Measurements from ENCODE around the gene AMZ2. TPM values are rescaled to one million over a fixed set of nuclear protein-coding genes. Genes with fewer than 3 reads are reported as not detected.
"Not testable (repeated sequence)": the region's sequence is repeated elsewhere in the genome, so short reads cannot be mapped to it uniquely, and the experiment has no call there.

Gene AMZ2
- total and polyA plus RNA-seq, 4 donors = 27.1 to 55.2 (median 44.9) TPM

GRCh38 chr17:68219429-68219828 lies 28.4 kb upstream of the AMZ2 start:
- not testable (repeated sequence) for H3K4me1 ChIP-seq (ENCODE audit: control insufficient read depth in 5 of 5, insufficient read depth in 5 of 5, low read length in 5 of 5); H3K9me3 ChIP-seq (ENCODE audit: control insufficient read depth in 4 of 4, insufficient read depth in 3 of 4, low read length in 3 of 4); ATAC-seq (ENCODE audit: insufficient read depth, low FRiP score); H3K27me3 ChIP-seq (ENCODE audit: control insufficient read depth in 3 of 3, insufficient read depth in 3 of 3, low read length in 2 of 3); H3K9ac ChIP-seq (ENCODE audit: insufficient read depth in 1 of 2, low read length in 2 of 2); H3K4me3 ChIP-seq; H3K27ac ChIP-seq (ENCODE audit: low read depth in 1 of 2, low read length in 1 of 2); H3K36me3 ChIP-seq (ENCODE audit: control insufficient read depth in 4 of 4, insufficient read depth in 4 of 4, low read length in 4 of 4); DNase-seq
- 97 to 98% methylated on average over 5 of the region's 5 CpGs for WGBS, 2 donors

DNA sequence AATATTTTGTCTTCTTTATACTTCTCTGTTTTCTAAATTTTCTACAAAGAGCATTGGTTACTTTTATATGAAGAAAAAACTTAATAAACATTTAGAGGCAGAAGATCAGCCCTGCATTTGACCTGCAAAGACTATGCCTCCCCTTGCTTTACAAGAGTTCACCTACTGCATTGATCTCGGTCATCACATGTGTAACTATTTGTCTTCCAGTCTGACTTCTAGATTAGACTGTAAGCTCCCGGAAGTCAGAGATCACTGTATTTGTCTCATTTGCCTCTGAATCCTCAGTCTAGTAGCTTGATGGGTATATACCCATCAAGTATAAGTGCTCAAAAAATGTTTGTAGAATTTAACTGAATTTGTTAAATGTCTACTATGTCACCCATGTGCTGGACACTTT lies 27.7 kb upstream of the AMZ2 start:
- not testable (repeated sequence) for H3K27ac ChIP-seq (ENCODE audit: low read depth in 1 of 2, low read length in 1 of 2); H3K9me3 ChIP-seq (ENCODE audit: control insufficient read depth in 4 of 4, insufficient read depth in 3 of 4, low read length in 3 of 4); H3K27me3 ChIP-seq (ENCODE audit: control insufficient read depth in 3 of 3, insufficient read depth in 3 of 3, low read length in 2 of 3); H3K4me1 ChIP-seq (ENCODE audit: control insufficient read depth in 5 of 5, insufficient read depth in 5 of 5, low read length in 5 of 5); H3K4me3 ChIP-seq; DNase-seq; H3K36me3 ChIP-seq (ENCODE audit: control insufficient read depth in 4 of 4, insufficient read depth in 4 of 4, low read length in 4 of 4); ATAC-seq (ENCODE audit: insufficient read depth, low FRiP score); H3K9ac ChIP-seq (ENCODE audit: insufficient read depth in 1 of 2, low read length in 2 of 2)
- 90 to 98% methylated on average over 1 to 2 of the region's 2 CpGs for WGBS, 2 donors

DNA sequence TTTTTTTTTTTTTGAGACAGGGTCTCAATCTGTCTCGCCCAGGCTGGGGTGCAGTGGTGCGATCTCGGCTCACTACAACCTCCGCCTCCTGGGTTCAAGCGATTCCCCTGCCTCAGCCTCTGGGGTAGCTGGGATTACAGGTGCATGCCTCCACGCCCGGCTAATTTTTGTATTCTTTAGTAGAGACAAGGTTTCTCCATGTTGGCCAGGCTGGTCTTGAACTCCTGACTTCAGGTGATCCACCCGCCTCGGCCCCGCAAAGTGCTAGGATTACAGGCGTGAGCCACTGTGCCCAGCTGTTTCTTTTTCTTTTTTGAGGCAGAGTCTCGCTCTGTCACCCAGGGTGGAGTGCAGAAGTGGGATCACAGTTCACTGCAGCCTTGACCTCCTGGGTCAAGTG lies 27.1 kb upstream of the AMZ2 start:
- H3K36me3 ChIP-seq (ENCODE audit: control insufficient read depth in 4 of 4, insufficient read depth in 4 of 4, low read length in 4 of 4); H3K4me1 ChIP-seq (ENCODE audit: control insufficient read depth in 5 of 5, insufficient read depth in 5 of 5, low read length in 5 of 5); H3K27me3 ChIP-seq (ENCODE audit: control insufficient read depth in 3 of 3, insufficient read depth in 3 of 3, low read length in 2 of 3); H3K4me3 ChIP-seq; H3K27ac ChIP-seq (ENCODE audit: low read depth in 1 of 2, low read length in 1 of 2); H3K9ac ChIP-seq (ENCODE audit: insufficient read depth in 1 of 2, low read length in 2 of 2); H3K9me3 ChIP-seq (ENCODE audit: control insufficient read depth in 4 of 4, insufficient read depth in 3 of 4, low read length in 3 of 4); DNase-seq; ATAC-seq (ENCODE audit: insufficient read depth, low FRiP score): not testable (repeated sequence)
- WGBS, 2 donors = 97 to 98% methylated on average over 11 to 12 of the region's 12 CpGs

- H3K27ac ChIP-seq (ENCODE audit: low read depth in 1 of 2, low read length in 1 of 2) = no peak overlapping the region
- ATAC-seq (ENCODE audit: insufficient read depth, low FRiP score) (no peak), DNase-seq (no peak)
- H3K9ac ChIP-seq (ENCODE audit: insufficient read depth in 1 of 2, low read length in 2 of 2) = no peak overlapping the region
- TF ChIP-seq, protein P1, sequence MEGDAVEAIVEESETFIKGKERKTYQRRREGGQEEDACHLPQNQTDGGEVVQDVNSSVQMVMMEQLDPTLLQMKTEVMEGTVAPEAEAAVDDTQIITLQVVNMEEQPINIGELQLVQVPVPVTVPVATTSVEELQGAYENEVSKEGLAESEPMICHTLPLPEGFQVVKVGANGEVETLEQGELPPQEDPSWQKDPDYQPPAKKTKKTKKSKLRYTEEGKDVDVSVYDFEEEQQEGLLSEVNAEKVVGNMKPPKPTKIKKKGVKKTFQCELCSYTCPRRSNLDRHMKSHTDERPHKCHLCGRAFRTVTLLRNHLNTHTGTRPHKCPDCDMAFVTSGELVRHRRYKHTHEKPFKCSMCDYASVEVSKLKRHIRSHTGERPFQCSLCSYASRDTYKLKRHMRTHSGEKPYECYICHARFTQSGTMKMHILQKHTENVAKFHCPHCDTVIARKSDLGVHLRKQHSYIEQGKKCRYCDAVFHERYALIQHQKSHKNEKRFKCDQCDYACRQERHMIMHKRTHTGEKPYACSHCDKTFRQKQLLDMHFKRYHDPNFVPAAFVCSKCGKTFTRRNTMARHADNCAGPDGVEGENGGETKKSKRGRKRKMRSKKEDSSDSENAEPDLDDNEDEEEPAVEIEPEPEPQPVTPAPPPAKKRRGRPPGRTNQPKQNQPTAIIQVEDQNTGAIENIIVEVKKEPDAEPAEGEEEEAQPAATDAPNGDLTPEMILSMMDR (IDR thresholded peaks at IDR 0.05; ENCODE audit: control extremely low read depth, extremely low read depth) = no peak
- WGBS, 2 donors = 82 to 83% methylated on average over 4 of the region's 4 CpGs
- H3K9me3 ChIP-seq (ENCODE audit: control insufficient read depth in 4 of 4, insufficient read depth in 3 of 4, low read length in 3 of 4) = no peaks in the 10 kb centered on the region
- H3K4me1 ChIP-seq (ENCODE audit: control insufficient read depth in 5 of 5, insufficient read depth in 5 of 5, low read length in 5 of 5) = no peaks in the 10 kb centered on the region
- no peak overlapping the region for H3K4me3 ChIP-seq
- peaks cover 0 to 3% (median 0%) of the 10 kb centered on the region in 4 donors for H3K36me3 ChIP-seq (ENCODE audit: control insufficient read depth in 4 of 4, insufficient read depth in 4 of 4, low read length in 4 of 4)
- no peaks in the 10 kb centered on the region for H3K27me3 ChIP-seq (ENCODE audit: control insufficient read depth in 3 of 3, insufficient read depth in 3 of 3, low read length in 2 of 3)
Measured at GRCh38 chr17:68221786-68222185, 26.1 kb upstream of the AMZ2 start.

DNA sequence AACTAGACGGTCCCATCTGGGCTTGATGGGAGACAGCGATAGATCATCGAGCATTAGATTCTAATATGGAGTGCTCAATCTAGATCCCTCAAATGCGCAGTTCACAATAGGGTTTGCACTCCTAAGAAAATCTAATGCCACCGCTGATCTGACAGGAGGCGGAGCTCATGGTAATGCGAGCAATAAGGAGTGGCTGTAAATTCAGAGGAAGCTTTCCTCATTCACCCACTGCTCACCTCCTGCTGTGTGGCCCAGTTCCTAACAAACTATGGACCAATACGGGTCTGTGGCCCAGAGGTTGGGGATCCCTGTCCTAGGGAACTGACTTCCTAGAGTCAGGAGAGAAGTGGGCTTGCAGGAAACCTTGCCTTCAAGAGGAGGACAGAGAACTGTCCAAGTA lies 25.2 kb upstream of the AMZ2 start:
- 65 to 84% methylated on average over 8 of the region's 8 CpGs for WGBS, 2 donors
- DNase-seq (no peak), ATAC-seq (ENCODE audit: insufficient read depth, low FRiP score) (no peak)
- Histone ChIP-seq H3K27me3 (ENCODE audit: control insufficient read depth in 3 of 3, insufficient read depth in 3 of 3, low read length in 2 of 3) (no peaks in the 10 kb centered on the region), H3K4me1 (ENCODE audit: control insufficient read depth in 5 of 5, insufficient read depth in 5 of 5, low read length in 5 of 5) (no peaks in the 10 kb centered on the region), H3K36me3 (ENCODE audit: control insufficient read depth in 4 of 4, insufficient read depth in 4 of 4, low read length in 4 of 4) (peaks cover 0 to 3% (median under 1%) of the 10 kb centered on the region in 4 donors), H3K9me3 (ENCODE audit: control insufficient read depth in 4 of 4, insufficient read depth in 3 of 4, low read length in 3 of 4) (no peaks in the 10 kb centered on the region), H3K9ac (ENCODE audit: insufficient read depth in 1 of 2, low read length in 2 of 2) (no peak overlapping the region), H3K27ac (ENCODE audit: low read depth in 1 of 2, low read length in 1 of 2) (no peak overlapping the region), H3K4me3 (no peak overlapping the region)
- TF ChIP-seq, protein P1 (IDR thresholded peaks at IDR 0.05; ENCODE audit: control extremely low read depth, extremely low read depth) = no peak

- H3K27ac ChIP-seq (ENCODE audit: low read depth in 1 of 2, low read length in 1 of 2); H3K4me3 ChIP-seq; DNase-seq; H3K9me3 ChIP-seq (ENCODE audit: control insufficient read depth in 4 of 4, insufficient read depth in 3 of 4, low read length in 3 of 4); H3K4me1 ChIP-seq (ENCODE audit: control insufficient read depth in 5 of 5, insufficient read depth in 5 of 5, low read length in 5 of 5); H3K27me3 ChIP-seq (ENCODE audit: control insufficient read depth in 3 of 3, insufficient read depth in 3 of 3, low read length in 2 of 3); H3K36me3 ChIP-seq (ENCODE audit: control insufficient read depth in 4 of 4, insufficient read depth in 4 of 4, low read length in 4 of 4); H3K9ac ChIP-seq (ENCODE audit: insufficient read depth in 1 of 2, low read length in 2 of 2); ATAC-seq (ENCODE audit: insufficient read depth, low FRiP score): not testable (repeated sequence)
- WGBS, 2 donors = 84 to 94% methylated on average over 3 to 4 of the region's 4 CpGs
Measured at GRCh38 chr17:68225055-68225454, 22.8 kb upstream of the AMZ2 start.

GRCh38 chr17:68228039-68228680 lies 19.7 kb upstream of the AMZ2 start:
- 76 to 83% methylated on average over 9 of the region's 9 CpGs for WGBS, 2 donors

More at GRCh38 chr17:68228039-68228680, 19.7 kb upstream of the AMZ2 start:
- not testable (repeated sequence) for H3K36me3 ChIP-seq (ENCODE audit: control insufficient read depth in 4 of 4, insufficient read depth in 4 of 4, low read length in 4 of 4); DNase-seq; H3K9me3 ChIP-seq (ENCODE audit: control insufficient read depth in 4 of 4, insufficient read depth in 3 of 4, low read length in 3 of 4); H3K27ac ChIP-seq (ENCODE audit: low read depth in 1 of 2, low read length in 1 of 2); H3K27me3 ChIP-seq (ENCODE audit: control insufficient read depth in 3 of 3, insufficient read depth in 3 of 3, low read length in 2 of 3); ATAC-seq (ENCODE audit: insufficient read depth, low FRiP score); H3K4me1 ChIP-seq (ENCODE audit: control insufficient read depth in 5 of 5, insufficient read depth in 5 of 5, low read length in 5 of 5); H3K4me3 ChIP-seq; H3K9ac ChIP-seq (ENCODE audit: insufficient read depth in 1 of 2, low read length in 2 of 2)
